Brain microvascular endothelial cell (primary cell): ENCODE results near the gene TAF5L.

ENCODE experiments used
- DNase-seq: peaks from one replicate; pipeline ENCODE4 v3.0.0-alpha.2; 2020
- H3K27ac ChIP-seq: fragments of 250-450 bp; sonication (Bioruptor Pico); 2 replicates; pipeline ENCODE4 v1.5.1; 2020; ENCODE audit warnings: mild to moderate bottlenecking, moderate library complexity
- H3K27me3 ChIP-seq: fragments of 250-450 bp; sonication (Bioruptor Pico); replicated peaks from 2 replicates; pipeline ENCODE4 v1.5.1; 2020; ENCODE audit warnings: mild to moderate bottlenecking
- H3K36me3 ChIP-seq: fragments of 250-450 bp; sonication (Bioruptor Pico); replicated peaks from 2 replicates; pipeline ENCODE4 v1.5.1; 2020; ENCODE audit warnings: mild to moderate bottlenecking
- H3K4me3 ChIP-seq: 2 replicates; pipeline ENCODE4 v1.5.1; 2011; ENCODE audit warnings: low read depth, mild to moderate bottlenecking, control low read depth, low read length, moderate library complexity
- in situ Hi-C: cut with HindIII; loops from 2 replicates; pipeline ENCODE4 v1.10.0; 2017; ENCODE audit warnings: low sequenced_read_pairs, low pct_ligation_motif_present
- TF ChIP-seq, protein P1 (sequence below): IDR thresholded peaks from 2 replicates; pipeline ENCODE4 v1.5.1; 2011; ENCODE audit warnings: low read depth, mild to moderate bottlenecking, moderate library complexity, low read length, control low read depth, inconsistent platforms; ENCODE audit errors: missing control alignments

The TAF5L gene

GRCh38 chr1:229650045-229650444 lies 24.1 kb upstream of the TAF5L start:
- H3K27me3 ChIP-seq: no peaks in the 10 kb centered on the region
- TF ChIP-seq, protein P1, sequence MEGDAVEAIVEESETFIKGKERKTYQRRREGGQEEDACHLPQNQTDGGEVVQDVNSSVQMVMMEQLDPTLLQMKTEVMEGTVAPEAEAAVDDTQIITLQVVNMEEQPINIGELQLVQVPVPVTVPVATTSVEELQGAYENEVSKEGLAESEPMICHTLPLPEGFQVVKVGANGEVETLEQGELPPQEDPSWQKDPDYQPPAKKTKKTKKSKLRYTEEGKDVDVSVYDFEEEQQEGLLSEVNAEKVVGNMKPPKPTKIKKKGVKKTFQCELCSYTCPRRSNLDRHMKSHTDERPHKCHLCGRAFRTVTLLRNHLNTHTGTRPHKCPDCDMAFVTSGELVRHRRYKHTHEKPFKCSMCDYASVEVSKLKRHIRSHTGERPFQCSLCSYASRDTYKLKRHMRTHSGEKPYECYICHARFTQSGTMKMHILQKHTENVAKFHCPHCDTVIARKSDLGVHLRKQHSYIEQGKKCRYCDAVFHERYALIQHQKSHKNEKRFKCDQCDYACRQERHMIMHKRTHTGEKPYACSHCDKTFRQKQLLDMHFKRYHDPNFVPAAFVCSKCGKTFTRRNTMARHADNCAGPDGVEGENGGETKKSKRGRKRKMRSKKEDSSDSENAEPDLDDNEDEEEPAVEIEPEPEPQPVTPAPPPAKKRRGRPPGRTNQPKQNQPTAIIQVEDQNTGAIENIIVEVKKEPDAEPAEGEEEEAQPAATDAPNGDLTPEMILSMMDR: no peak
- in situ Hi-C loops: no loop called here
- H3K36me3 ChIP-seq: peaks cover 59% of the 10 kb centered on the region
- H3K4me3 ChIP-seq: no peak overlapping the region
- H3K27ac ChIP-seq: no peak overlapping the region
- DNase-seq: no peak

GRCh38 chr1:229648406-229648805 lies 22.5 kb upstream of the TAF5L start:
- H3K27ac ChIP-seq: no peak overlapping the region
- no peak for DNase-seq
- H3K4me3 ChIP-seq: no peak overlapping the region
- TF ChIP-seq, protein P1: no peak
- in situ Hi-C loops: loop anchor here (25.0 kb wide), 1 partner anchor 664 kb away; no protein-coding TSS in a partner anchor
- peaks cover 60% of the 10 kb centered on the region for H3K36me3 ChIP-seq
- no peaks in the 10 kb centered on the region for H3K27me3 ChIP-seq

GRCh38 chr1:229645324-229645993 lies 19.5 kb upstream of the TAF5L start:
- Histone ChIP-seq H3K4me3 (no peak overlapping the region), H3K27ac (no peak overlapping the region), H3K36me3 (peaks cover 52% of the 10 kb centered on the region), H3K27me3 (no peaks in the 10 kb centered on the region)
- in situ Hi-C loops: loop anchor here (25.0 kb wide), 1 partner anchor 667 kb away; no protein-coding TSS in a partner anchor
- no peak for DNase-seq
- TF ChIP-seq, protein P1: no peak

DNA sequence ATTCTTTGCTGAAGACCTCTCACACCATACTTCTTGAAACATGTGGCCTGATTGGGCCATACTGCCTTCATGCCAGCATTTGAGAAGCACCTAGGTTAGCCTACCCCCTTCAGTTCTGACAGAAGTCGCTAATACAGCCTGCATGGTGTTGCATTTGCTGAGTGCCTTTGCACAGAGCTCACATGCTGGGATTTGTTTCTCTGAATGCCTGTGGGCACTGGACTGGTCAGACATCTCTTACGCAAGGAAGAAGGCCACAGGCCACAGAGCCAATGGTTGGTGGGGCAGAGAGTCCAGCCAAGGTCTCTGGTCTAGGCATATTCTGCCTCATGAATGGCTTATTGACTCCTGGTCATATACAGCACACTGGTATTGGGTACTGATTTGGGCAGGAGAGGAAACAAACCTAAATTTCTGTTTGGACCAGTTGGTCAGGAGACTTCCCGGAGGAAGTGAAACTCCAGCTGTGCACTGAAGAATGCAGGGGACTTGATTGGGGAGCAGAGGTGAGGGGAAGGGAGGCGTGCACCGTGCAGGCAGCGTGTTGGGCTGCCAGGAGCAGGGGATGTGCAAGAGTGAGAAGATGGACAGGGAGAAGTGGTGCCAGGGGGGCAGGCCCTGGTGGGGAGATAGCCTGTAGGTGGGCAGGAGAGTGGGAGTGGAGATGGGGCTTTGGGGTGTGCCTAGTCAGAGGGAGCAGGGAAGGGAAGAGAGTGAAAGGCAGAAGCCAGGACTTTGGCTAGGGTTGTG lies 18.2 kb upstream of the TAF5L start:
- in situ Hi-C loops: loop anchor here (25.0 kb wide), 1 partner anchor 668 kb away; no protein-coding TSS in a partner anchor
- TF ChIP-seq, protein P1: no peak
- Histone ChIP-seq H3K27me3 (no peaks in the 10 kb centered on the region), H3K4me3 (no peak overlapping the region), H3K27ac (no peak overlapping the region), H3K36me3 (peaks cover 44% of the 10 kb centered on the region)
- DNase-seq: no peak

GRCh38 chr1:229642970-229643369 lies 17.0 kb upstream of the TAF5L start:
- Histone ChIP-seq H3K4me3 (no peak overlapping the region), H3K36me3 (peaks cover 40% of the 10 kb centered on the region), H3K27me3 (no peaks in the 10 kb centered on the region), H3K27ac (no peak overlapping the region)
- TF ChIP-seq, protein P1: no peak
- DNase-seq: no peak
- in situ Hi-C loops: loop anchor here (25.0 kb wide), 1 partner anchor 669 kb away; no protein-coding TSS in a partner anchor
